Adipocyte (in vitro differentiated cells): ENCODE data around the gene INTS1.

Experiments
- DNase-seq: peaks from one replicate; pipeline ENCODE4 v3.0.0-alpha.2; 2015; ENCODE audit warnings: low read depth
- H3K27me3 ChIP-seq: replicated peaks from 2 replicates; pipeline ENCODE4 v1.7.0; 2013; ENCODE audit warnings: mild to moderate bottlenecking, low read length, moderate library complexity; ENCODE audit not compliant: control insufficient read depth, insufficient read depth
- H3K36me3 ChIP-seq: 2 replicates; pipeline ENCODE4 v1.7.0; 2013; ENCODE audit warnings: low read length, mild to moderate bottlenecking, moderate library complexity; ENCODE audit not compliant: control insufficient read depth, insufficient read depth, severe bottlenecking
- H3K4me1 ChIP-seq: 2 replicates; pipeline ENCODE4 v1.7.0; 2013; ENCODE audit warnings: mild to moderate bottlenecking, low read length, moderate library complexity; ENCODE audit not compliant: control insufficient read depth, insufficient read depth
- H3K4me3 ChIP-seq: 2 replicates; pipeline ENCODE4 v1.7.0; 2013; ENCODE audit warnings: mild to moderate bottlenecking, low read length, moderate library complexity
- H3K9ac ChIP-seq: 2 replicates; pipeline ENCODE4 v1.7.0; 2013; ENCODE audit warnings: mild to moderate bottlenecking, low read length, moderate library complexity
- H3K9me3 ChIP-seq: 2 replicates; pipeline ENCODE4 v1.7.0; 2013; ENCODE audit warnings: mild to moderate bottlenecking, low read length, moderate library complexity; ENCODE audit not compliant: control insufficient read depth

Gene INTS1

GRCh38 chr7:1438821-1439220 is 65.4 kb downstream of the INTS1 start:
- no peaks in the 10 kb centered on the region for H3K4me1 ChIP-seq
- no peak for DNase-seq
- H3K9me3 ChIP-seq, result no peaks in the 10 kb centered on the region
- H3K9ac ChIP-seq, result no peak overlapping the region
- no peaks in the 10 kb centered on the region for H3K27me3 ChIP-seq
- peaks cover 38% of the 10 kb centered on the region for H3K36me3 ChIP-seq
- no peak overlapping the region for H3K4me3 ChIP-seq

- no peak overlapping the region for H3K9ac ChIP-seq
- H3K9me3 ChIP-seq, result no peaks in the 10 kb centered on the region
- H3K4me1 ChIP-seq, result no peaks in the 10 kb centered on the region
- H3K36me3 ChIP-seq, result peaks cover 38% of the 10 kb centered on the region
- H3K4me3 ChIP-seq, result no peak overlapping the region
- H3K27me3 ChIP-seq, result no peaks in the 10 kb centered on the region
- DNase-seq, result no peak
These were observed 66.0 kb downstream of the INTS1 start for GRCh38 chr7:1438208-1438607.

- no peaks in the 10 kb centered on the region for H3K27me3 ChIP-seq
- no peaks in the 10 kb centered on the region for H3K4me1 ChIP-seq
These were observed 66.9 kb downstream of the INTS1 start for GRCh38 chr7:1437155-1437880.

GRCh38 chr7:1436608-1437007 is 67.6 kb downstream of the INTS1 start:
- Histone ChIP-seq H3K4me1 (no peaks in the 10 kb centered on the region), H3K36me3 (peaks cover 31% of the 10 kb centered on the region), H3K9me3 (no peaks in the 10 kb centered on the region), H3K9ac (no peak overlapping the region), H3K27me3 (peaks cover 4% of the 10 kb centered on the region), H3K4me3 (no peak overlapping the region)
- no peak for DNase-seq

More at GRCh38 chr7:1437155-1437880, 66.9 kb downstream of the INTS1 start:
- Histone ChIP-seq H3K4me3 (no peak overlapping the region), H3K9ac (no peak overlapping the region), H3K36me3 (peaks cover 38% of the 10 kb centered on the region), H3K9me3 (no peaks in the 10 kb centered on the region)
- DNase-seq, result no peak

- H3K4me1 ChIP-seq, result no peaks in the 10 kb centered on the region
- H3K4me3 ChIP-seq, result no peak overlapping the region
- no peaks in the 10 kb centered on the region for H3K9me3 ChIP-seq
- H3K36me3 ChIP-seq, result peaks cover 16% of the 10 kb centered on the region
- peaks cover 4% of the 10 kb centered on the region for H3K27me3 ChIP-seq
- no peak for DNase-seq
- no peak overlapping the region for H3K9ac ChIP-seq
These were observed 69.1 kb downstream of the INTS1 start for GRCh38 chr7:1434891-1435670.

- H3K27me3 ChIP-seq, result peaks cover 4% of the 10 kb centered on the region
- H3K4me3 ChIP-seq, result no peak overlapping the region
- peaks cover 2% of the 10 kb centered on the region for H3K4me1 ChIP-seq
- no peak for DNase-seq
- H3K9ac ChIP-seq, result no peak overlapping the region
- H3K36me3 ChIP-seq, result peaks cover 13% of the 10 kb centered on the region
- H3K9me3 ChIP-seq, result no peaks in the 10 kb centered on the region
These were observed 69.9 kb downstream of the INTS1 start for GRCh38 chr7:1434165-1434718.

DNA sequence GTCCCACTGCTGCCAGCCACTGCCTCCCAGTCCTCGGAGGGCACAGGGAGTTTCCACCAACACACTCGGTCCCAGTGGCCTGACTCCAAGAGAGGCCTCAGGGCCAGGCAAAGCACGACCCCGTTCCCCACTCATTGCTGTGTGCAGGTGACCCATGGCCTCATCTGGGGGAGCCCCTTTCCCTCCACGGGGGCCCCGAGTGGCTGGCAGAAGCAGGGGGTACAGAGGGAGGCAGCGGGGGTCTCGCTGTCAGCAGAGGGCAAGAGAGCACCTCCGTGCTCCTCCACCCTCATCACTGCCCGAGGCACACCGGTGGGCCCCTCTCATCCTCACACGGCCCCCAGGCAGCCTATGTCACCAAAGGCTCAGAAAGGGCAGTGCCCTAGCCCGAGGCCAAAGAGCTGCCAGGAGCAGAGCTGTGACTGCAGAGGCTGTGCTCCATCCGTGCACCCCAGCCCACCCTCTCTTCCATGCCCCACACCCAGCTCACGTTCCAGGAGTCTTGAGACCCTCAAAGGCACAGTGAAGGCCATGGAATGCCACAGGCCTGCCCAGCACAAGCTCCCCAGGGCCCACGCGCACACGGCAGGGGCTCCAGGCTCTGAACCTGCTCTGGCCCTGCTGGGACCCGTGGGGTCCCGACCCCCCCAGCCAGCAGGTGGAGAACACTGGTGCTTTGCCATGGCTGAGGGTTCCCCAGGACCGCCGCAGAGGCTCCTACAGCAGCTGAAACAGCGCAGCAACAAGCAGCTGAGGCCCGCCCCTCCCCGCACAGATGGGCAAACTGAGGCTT is 70.9 kb downstream of the INTS1 start:
- no peak overlapping the region for H3K9ac ChIP-seq
- H3K9me3 ChIP-seq, result no peaks in the 10 kb centered on the region
- DNase-seq, result no peak
- peaks cover 10% of the 10 kb centered on the region for H3K36me3 ChIP-seq
- peaks cover 6% of the 10 kb centered on the region for H3K4me1 ChIP-seq
- H3K4me3 ChIP-seq, result no peak overlapping the region
- peaks cover 4% of the 10 kb centered on the region for H3K27me3 ChIP-seq

DNA sequence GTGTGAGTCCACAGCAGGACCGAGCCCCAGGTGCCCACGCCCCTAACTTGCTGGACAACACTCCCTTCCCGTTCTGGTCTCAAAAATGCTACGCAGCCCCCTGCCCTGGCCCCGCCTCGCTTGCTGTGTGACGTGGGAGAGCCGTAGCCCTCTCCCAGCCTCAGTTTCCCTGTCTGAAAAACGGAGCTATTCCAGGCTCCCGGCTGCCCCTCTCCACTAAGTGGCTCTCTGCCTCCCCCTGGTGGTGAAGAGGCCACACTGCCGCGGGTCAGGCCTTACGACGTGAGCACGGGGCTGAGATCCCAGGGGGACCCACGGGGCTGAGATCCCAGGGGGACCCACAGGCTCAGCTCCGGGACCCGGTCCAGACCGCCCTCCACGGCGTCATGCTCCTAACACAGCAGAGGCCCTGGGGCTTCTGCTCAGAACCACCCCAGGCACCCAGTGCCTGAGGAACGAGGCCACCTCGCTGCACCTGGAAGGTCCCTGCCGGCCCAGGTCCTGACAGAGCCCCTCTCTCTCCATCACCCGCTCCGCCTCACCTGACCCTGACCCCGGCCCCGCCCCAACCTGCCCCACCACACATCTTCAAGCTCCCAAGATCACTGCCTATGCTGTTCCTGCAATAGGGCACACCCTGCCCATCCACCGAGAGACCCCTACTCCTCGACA is 71.6 kb downstream of the INTS1 start:
- H3K9ac ChIP-seq, result no peak overlapping the region
- H3K4me3 ChIP-seq, result no peak overlapping the region
- H3K27me3 ChIP-seq, result peaks cover 4% of the 10 kb centered on the region
- peaks cover 10% of the 10 kb centered on the region for H3K36me3 ChIP-seq
- H3K9me3 ChIP-seq, result no peaks in the 10 kb centered on the region
- DNase-seq, result peak; percentile 88
- peaks cover 6% of the 10 kb centered on the region for H3K4me1 ChIP-seq

DNA sequence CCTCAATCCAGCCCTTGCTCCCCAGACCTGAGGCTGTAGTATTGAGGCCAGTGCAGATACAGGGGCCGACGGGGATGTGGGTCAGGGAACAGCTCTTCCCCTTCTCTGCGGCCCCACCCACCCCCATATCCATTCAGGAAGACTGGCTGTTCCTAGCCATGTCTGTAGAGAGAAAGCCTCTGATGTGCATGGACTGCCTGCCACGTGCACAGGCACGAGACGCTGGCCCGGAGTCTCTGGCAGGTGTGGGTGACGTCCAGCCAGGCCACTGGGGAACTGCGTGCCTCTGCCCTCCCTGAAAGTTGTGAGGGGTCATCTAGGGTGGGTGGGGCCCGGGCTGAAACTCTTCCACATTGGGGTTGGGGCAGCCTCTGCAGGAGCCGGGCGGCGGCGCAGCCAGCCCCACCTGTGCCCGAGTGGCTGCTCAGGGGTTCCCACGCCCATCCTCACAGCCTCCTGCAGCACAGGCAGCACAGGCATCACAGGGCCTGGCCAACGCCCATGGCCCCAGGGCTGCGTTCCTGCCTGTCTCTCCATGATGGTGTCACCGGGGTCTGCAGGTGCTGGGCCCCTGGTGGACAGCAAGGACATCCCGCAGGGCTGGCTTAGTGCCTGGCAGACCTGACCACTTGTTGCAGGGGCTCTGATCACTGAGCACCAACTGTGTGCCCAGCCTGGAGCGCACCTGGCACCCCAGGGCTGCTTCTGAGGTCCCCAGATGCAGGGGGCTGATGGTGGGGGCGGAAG is 72.4 kb downstream of the INTS1 start:
- peaks cover 4% of the 10 kb centered on the region for H3K27me3 ChIP-seq
- no peak overlapping the region for H3K9ac ChIP-seq
- peaks cover 5% of the 10 kb centered on the region for H3K36me3 ChIP-seq
- no peaks in the 10 kb centered on the region for H3K9me3 ChIP-seq
- peaks cover 6% of the 10 kb centered on the region for H3K4me1 ChIP-seq
- no peak for DNase-seq
- no peak overlapping the region for H3K4me3 ChIP-seq

GRCh38 chr7:1431226-1431625 is 73.0 kb downstream of the INTS1 start:
- no peaks in the 10 kb centered on the region for H3K36me3 ChIP-seq
- H3K9me3 ChIP-seq, result no peaks in the 10 kb centered on the region
- H3K4me1 ChIP-seq, result peaks cover 6% of the 10 kb centered on the region
- peaks cover 4% of the 10 kb centered on the region for H3K27me3 ChIP-seq
- DNase-seq, result no peak
- no peak overlapping the region for H3K4me3 ChIP-seq
- no peak overlapping the region for H3K9ac ChIP-seq
